Right atrium auricular region (tissue), 2 donors: ENCODE measurements around the gene COPG2. TPM values are rescaled to one million over a fixed set of nuclear protein-coding genes. Genes with fewer than 3 reads are reported as not detected.
"Not testable (repeated sequence)": the region's sequence is repeated elsewhere in the genome, so short reads cannot be mapped to it uniquely, and the experiment has no call there.

Experiments used
- DNase-seq: peaks from one replicate; pipeline ENCODE4 v3.0.0-alpha.2; 2019; ENCODE audit warnings: low spot score
- H3K27ac ChIP-seq, 2 donors: fragments of 200-600 bp; sonication (generic); 1 replicate in 1 of 2; 2 replicates in 1 of 2; pipeline ENCODE4 v1.5.1; 2016 to 2019
- H3K27me3 ChIP-seq, 2 donors: fragments of 200-600 bp; sonication (generic); one replicate each; pipeline versions ENCODE4 v1.5.1 to v1.6.0; 2017 to 2019
- H3K36me3 ChIP-seq: fragments of 200-600 bp; sonication (generic); one replicate; pipeline ENCODE4 v1.5.1; 2016
- H3K4me1 ChIP-seq, 2 donors: fragments of 200-600 bp; sonication (generic); one replicate each; pipeline versions ENCODE4 v1.5.1 to v1.6.0; 2017 to 2019
- H3K4me3 ChIP-seq, 2 donors: fragments of 200-600 bp; sonication (generic); 1 replicate in 1 of 2; 2 replicates in 1 of 2; pipeline ENCODE4 v1.5.1; 2017 to 2019; ENCODE audit warnings: mild to moderate bottlenecking in 1 of 2, moderate library complexity in 1 of 2
- H3K9me3 ChIP-seq, 2 donors: fragments of 200-600 bp; sonication (generic); one replicate each; pipeline ENCODE4 v1.5.1; 2019
- CTCF ChIP-seq, 2 donors: fragments of 200-600 bp; sonication (generic); IDR thresholded peaks; one replicate each; pipeline ENCODE4 v1.5.1; 2019; ENCODE audit warnings: antibody characterized with exemption in 2 of 2
- total RNA-seq, 2 donors: library from RNA; depleted of rRNA; stranded (reverse); fragments of >200 nt; gene quantifications; one replicate each; pipeline ENCODE4 v1.1.0, GENCODE V29; 2016

The COPG2 gene
- total RNA-seq, 2 donors from 2014 or later = 13.1 to 19.3 TPM

GRCh38 chr7:130553398-130554029, 115.0 kb downstream of the COPG2 start:
- DNase-seq = no peak
- TF ChIP-seq CTCF (IDR thresholded peaks at IDR 0.05) = no peak
- H3K4me1 ChIP-seq = no peaks in the 10 kb centered on the region
- no peak overlapping the region for H3K4me3 ChIP-seq
- no peaks in the 10 kb centered on the region for H3K27me3 ChIP-seq
- peaks cover 4% of the 10 kb centered on the region for H3K36me3 ChIP-seq
- no peaks in the 10 kb centered on the region for H3K9me3 ChIP-seq
- H3K27ac ChIP-seq = no peak overlapping the region

GRCh38 chr7:130544356-130544755, 124.2 kb downstream of the COPG2 start:
- TF ChIP-seq CTCF (IDR thresholded peaks at IDR 0.05) = no peak

GRCh38 chr7:130543487-130544010, 125.0 kb downstream of the COPG2 start:
- Histone ChIP-seq H3K9me3 (no peaks in the 10 kb centered on the region), H3K27ac (no peak overlapping the region), H3K4me3 (no peak overlapping the region), H3K36me3 (peaks cover 3% of the 10 kb centered on the region), H3K4me1 (no peaks in the 10 kb centered on the region), H3K27me3 (no peaks in the 10 kb centered on the region)
- DNase-seq = no peak
- TF ChIP-seq CTCF (IDR thresholded peaks at IDR 0.05) = no peak

More at GRCh38 chr7:130544356-130544755, 124.2 kb downstream of the COPG2 start:
- no peak overlapping the region for H3K4me3 ChIP-seq
- no peak for DNase-seq
- H3K4me1 ChIP-seq = no peaks in the 10 kb centered on the region
- no peaks in the 10 kb centered on the region for H3K27me3 ChIP-seq
- H3K36me3 ChIP-seq = peaks cover 3% of the 10 kb centered on the region
- no peaks in the 10 kb centered on the region for H3K9me3 ChIP-seq
- no peak overlapping the region for H3K27ac ChIP-seq

- H3K9me3 ChIP-seq = not testable (repeated sequence)
These were observed 126.3 kb downstream of the COPG2 start for GRCh38 chr7:130542297-130542696.

GRCh38 chr7:130541287-130541686, 127.3 kb downstream of the COPG2 start:
- not testable (repeated sequence) for H3K4me1 ChIP-seq, H3K27me3 ChIP-seq, DNase-seq, H3K27ac ChIP-seq, H3K36me3 ChIP-seq, H3K4me3 ChIP-seq, H3K9me3 ChIP-seq

More at GRCh38 chr7:130542297-130542696, 126.3 kb downstream of the COPG2 start:
- H3K4me3 ChIP-seq, DNase-seq, H3K27ac ChIP-seq, H3K36me3 ChIP-seq, H3K27me3 ChIP-seq, H3K4me1 ChIP-seq: not testable (repeated sequence)

- not testable (repeated sequence) for H3K27me3 ChIP-seq, H3K27ac ChIP-seq, H3K9me3 ChIP-seq, H3K4me3 ChIP-seq, H3K36me3 ChIP-seq, H3K4me1 ChIP-seq, DNase-seq
These were observed 130.7 kb downstream of the COPG2 start for GRCh38 chr7:130537894-130538293.

GRCh38 chr7:130529417-130529816, 139.1 kb downstream of the COPG2 start:
- Histone ChIP-seq H3K36me3 (no peaks in the 10 kb centered on the region), H3K27ac (no peak overlapping the region), H3K9me3 (no peaks in the 10 kb centered on the region), H3K4me3 (no peak overlapping the region), H3K4me1 (no peaks in the 10 kb centered on the region), H3K27me3 (no peaks in the 10 kb centered on the region)
- DNase-seq = no peak
- TF ChIP-seq CTCF (IDR thresholded peaks at IDR 0.05) = no peak

- DNase-seq, H3K27ac ChIP-seq, H3K4me3 ChIP-seq, H3K4me1 ChIP-seq, H3K27me3 ChIP-seq, H3K9me3 ChIP-seq, H3K36me3 ChIP-seq: not testable (repeated sequence)
These were observed 140.7 kb downstream of the COPG2 start for GRCh38 chr7:130527752-130528355.
